Neural cell (in vitro differentiated cells): Measurements from ENCODE around the gene SPI1. TPM values are rescaled to one million over a fixed set of nuclear protein-coding genes. Genes with fewer than 3 reads are reported as not detected.

ENCODE experiments used
- H2AFZ ChIP-seq: fragments of 200-600, 300-800 bp; sonication (generic), shearing (Covaris generic); 2 replicates; pipeline ENCODE4 v1.6.0; 2014; ENCODE audit warnings: low read depth, mild to moderate bottlenecking, antibody characterized with exemption, low read length, moderate library complexity
- H3F3A ChIP-seq: fragments of 200-600 bp; shearing (Covaris generic); 2 replicates; pipeline ENCODE4 v1.6.1; 2016; ENCODE audit warnings: mild to moderate bottlenecking, moderate library complexity, mixed read lengths, antibody characterized with exemption, low read length; ENCODE audit not compliant: insufficient read depth, poor library complexity, severe bottlenecking
- H3K27ac ChIP-seq: fragments of 200-600, 300-800 bp; sonication (generic), shearing (Covaris generic); 2 replicates; pipeline ENCODE4 v1.5.1; 2014; ENCODE audit warnings: mild to moderate bottlenecking, low read length, moderate library complexity
- H3K27me3 ChIP-seq: fragments of 300-800, 200-600 bp; sonication (generic), shearing (Covaris generic); 2 replicates; pipeline ENCODE4 v1.6.0; 2014; ENCODE audit warnings: mild to moderate bottlenecking, low read depth, low read length, moderate library complexity; ENCODE audit not compliant: insufficient read depth
- H3K36me3 ChIP-seq: fragments of 300-800, 200-600 bp; sonication (generic), shearing (Covaris generic); 2 replicates; pipeline ENCODE4 v1.5.1; 2014; ENCODE audit warnings: mild to moderate bottlenecking, antibody characterized with exemption, low read length, moderate library complexity; ENCODE audit not compliant: insufficient read depth
- H3K4me2 ChIP-seq: fragments of 300-800, 200-600 bp; sonication (generic), shearing (Covaris generic); 2 replicates; pipeline ENCODE4 v1.6.0; 2014; ENCODE audit warnings: mild to moderate bottlenecking, low read length
- H3K4me3 ChIP-seq: fragments of 300-800, 200-600 bp; sonication (generic), shearing (Covaris generic); 2 replicates; pipeline ENCODE4 v1.5.1; 2014; ENCODE audit warnings: mild to moderate bottlenecking, low read length, moderate library complexity
- H3K79me2 ChIP-seq: fragments of 200-600 bp; shearing (Covaris generic); replicated peaks from 2 replicates; pipeline ENCODE4 v1.6.0; 2014; ENCODE audit warnings: mild to moderate bottlenecking, low read length, moderate library complexity; ENCODE audit not compliant: insufficient read depth
- H3K9ac ChIP-seq: fragments of 300-800, 200-600 bp; sonication (generic), shearing (Covaris generic); 2 replicates; pipeline ENCODE4 v1.6.1; 2016; ENCODE audit warnings: mild to moderate bottlenecking, low read length, mixed read lengths
- H3K9me2 ChIP-seq: fragments of 200-600 bp; shearing (Covaris generic); 2 replicates; pipeline ENCODE4 v1.6.1; 2016; ENCODE audit warnings: mild to moderate bottlenecking, low read length, mixed read lengths; ENCODE audit not compliant: insufficient read depth
- H3K9me3 ChIP-seq: fragments of 200-600, 300-800 bp; sonication (generic), shearing (Covaris generic); 2 replicates; pipeline ENCODE4 v1.6.1; 2016; ENCODE audit warnings: mild to moderate bottlenecking, mixed run types, low read length, moderate library complexity, mixed read lengths
- H4K20me1 ChIP-seq: fragments of 200-600 bp; shearing (Covaris generic); 2 replicates; pipeline ENCODE4 v1.6.1; 2016; ENCODE audit warnings: mild to moderate bottlenecking, mixed run types; ENCODE audit not compliant: insufficient read depth
- EP300 ChIP-seq: fragments of 450-650 bp; conservative IDR thresholded peaks from 2 replicates; pipeline ENCODE4 v1.6.1; 2014; ENCODE audit warnings: antibody characterized with exemption, mild to moderate bottlenecking, moderate library complexity; ENCODE audit not compliant: poor library complexity, severe bottlenecking
- EZH2 ChIP-seq: fragments of 200-600, 300-800 bp; shearing (Covaris generic), sonication (generic); IDR thresholded peaks from 2 replicates; pipeline ENCODE4 v1.6.1; 2014; ENCODE audit warnings: antibody characterized with exemption, low read length, borderline replicate concordance, mild to moderate bottlenecking; ENCODE audit not compliant: insufficient read depth, poor library complexity, severe bottlenecking
- MXI1 ChIP-seq: fragments of 450-650 bp; conservative IDR thresholded peaks from 2 replicates; pipeline ENCODE4 v1.6.1; 2014; ENCODE audit warnings: antibody characterized with exemption, mild to moderate bottlenecking; ENCODE audit not compliant: poor library complexity, severe bottlenecking
- POLR2AphosphoS5 ChIP-seq: IDR thresholded peaks from 2 replicates; pipeline ENCODE4 v1.6.1; 2012
- RAD21 ChIP-seq: fragments of 450-650 bp; conservative IDR thresholded peaks from 2 replicates; pipeline ENCODE4 v1.6.1; 2014; ENCODE audit warnings: antibody characterized with exemption, mild to moderate bottlenecking, moderate library complexity
- SMC3 ChIP-seq: fragments of 450-650 bp; conservative IDR thresholded peaks from 2 replicates; pipeline ENCODE4 v1.6.1; 2014; ENCODE audit warnings: antibody characterized with exemption, mild to moderate bottlenecking, moderate library complexity; ENCODE audit not compliant: poor library complexity
- TAF1 ChIP-seq: IDR thresholded peaks from 2 replicates; pipeline ENCODE4 v1.6.1; 2012; ENCODE audit warnings: low read depth
- polyA plus RNA-seq: library from polyadenylated mRNA; depleted of rRNA; stranded (reverse); fragments of >200 nt; gene quantifications from 2 replicates; pipeline ENCODE4 v1.2.3, GENCODE V29; 2014
- TF ChIP-seq, protein P1 (sequence below): IDR thresholded peaks from 2 replicates; pipeline ENCODE4 v1.6.1; 2012; ENCODE audit warnings: borderline replicate concordance
- TF ChIP-seq, protein P2 (sequence below): fragments of 450-650 bp; IDR thresholded peaks from 2 replicates; pipeline ENCODE4 v1.5.1; 2014; ENCODE audit warnings: antibody characterized with exemption, mild to moderate bottlenecking, moderate library complexity; ENCODE audit not compliant: poor library complexity, severe bottlenecking

SPI1 gene
- polyA plus RNA-seq, 1 donor from 2014 or later: not detected

DNA sequence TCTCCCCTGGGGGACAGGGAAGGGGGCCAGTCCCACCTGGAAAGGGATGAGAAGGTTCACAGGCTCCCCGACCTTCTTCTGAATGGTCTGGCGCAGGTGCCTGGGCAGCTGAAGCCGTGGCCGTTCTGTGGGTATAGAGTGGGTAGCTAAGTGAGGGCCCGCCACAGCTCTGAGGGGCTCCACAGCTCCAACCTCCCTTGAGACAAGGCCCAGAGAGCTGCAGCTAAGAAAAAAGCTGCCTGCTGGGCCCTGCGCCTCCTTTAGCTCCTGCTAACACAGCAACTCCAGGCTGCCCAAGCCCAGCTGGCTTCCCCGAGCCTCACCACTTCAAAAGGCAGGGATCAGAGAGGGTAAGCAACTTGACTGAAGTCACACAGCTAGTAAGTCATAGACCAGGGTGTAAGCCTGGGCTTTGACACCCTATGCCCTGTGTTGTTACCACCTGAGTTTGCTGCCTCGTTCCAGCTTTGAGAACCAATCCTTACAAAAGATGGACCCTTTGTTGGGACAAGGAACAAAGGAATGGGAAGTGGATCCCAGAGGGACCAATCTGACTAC lies 44.4 kb downstream of the SPI1 start:
- Histone ChIP-seq H3K4me3 (no peak overlapping the region), H3K4me2 (no peak overlapping the region), H3K9me3 (no peaks in the 10 kb centered on the region), H3F3A (no peaks in the 10 kb centered on the region), H3K27ac (no peak overlapping the region), H3K9me2 (no peaks in the 10 kb centered on the region), H2AFZ (no peak overlapping the region), H3K27me3 (no peaks in the 10 kb centered on the region), H4K20me1 (no peaks in the 10 kb centered on the region), H3K9ac (no peak overlapping the region), H3K36me3 (no peaks in the 10 kb centered on the region), H3K79me2 (no peaks in the 10 kb centered on the region)
- TF ChIP-seq SMC3 (no peak), EP300 (no peak), EZH2 (no peak), POLR2AphosphoS5 (no peak), RAD21 (no peak), TAF1 (no peak), MXI1 (no peak)
- TF ChIP-seq, protein P1, sequence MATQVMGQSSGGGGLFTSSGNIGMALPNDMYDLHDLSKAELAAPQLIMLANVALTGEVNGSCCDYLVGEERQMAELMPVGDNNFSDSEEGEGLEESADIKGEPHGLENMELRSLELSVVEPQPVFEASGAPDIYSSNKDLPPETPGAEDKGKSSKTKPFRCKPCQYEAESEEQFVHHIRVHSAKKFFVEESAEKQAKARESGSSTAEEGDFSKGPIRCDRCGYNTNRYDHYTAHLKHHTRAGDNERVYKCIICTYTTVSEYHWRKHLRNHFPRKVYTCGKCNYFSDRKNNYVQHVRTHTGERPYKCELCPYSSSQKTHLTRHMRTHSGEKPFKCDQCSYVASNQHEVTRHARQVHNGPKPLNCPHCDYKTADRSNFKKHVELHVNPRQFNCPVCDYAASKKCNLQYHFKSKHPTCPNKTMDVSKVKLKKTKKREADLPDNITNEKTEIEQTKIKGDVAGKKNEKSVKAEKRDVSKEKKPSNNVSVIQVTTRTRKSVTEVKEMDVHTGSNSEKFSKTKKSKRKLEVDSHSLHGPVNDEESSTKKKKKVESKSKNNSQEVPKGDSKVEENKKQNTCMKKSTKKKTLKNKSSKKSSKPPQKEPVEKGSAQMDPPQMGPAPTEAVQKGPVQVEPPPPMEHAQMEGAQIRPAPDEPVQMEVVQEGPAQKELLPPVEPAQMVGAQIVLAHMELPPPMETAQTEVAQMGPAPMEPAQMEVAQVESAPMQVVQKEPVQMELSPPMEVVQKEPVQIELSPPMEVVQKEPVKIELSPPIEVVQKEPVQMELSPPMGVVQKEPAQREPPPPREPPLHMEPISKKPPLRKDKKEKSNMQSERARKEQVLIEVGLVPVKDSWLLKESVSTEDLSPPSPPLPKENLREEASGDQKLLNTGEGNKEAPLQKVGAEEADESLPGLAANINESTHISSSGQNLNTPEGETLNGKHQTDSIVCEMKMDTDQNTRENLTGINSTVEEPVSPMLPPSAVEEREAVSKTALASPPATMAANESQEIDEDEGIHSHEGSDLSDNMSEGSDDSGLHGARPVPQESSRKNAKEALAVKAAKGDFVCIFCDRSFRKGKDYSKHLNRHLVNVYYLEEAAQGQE: no peak
- TF ChIP-seq, protein P2, sequence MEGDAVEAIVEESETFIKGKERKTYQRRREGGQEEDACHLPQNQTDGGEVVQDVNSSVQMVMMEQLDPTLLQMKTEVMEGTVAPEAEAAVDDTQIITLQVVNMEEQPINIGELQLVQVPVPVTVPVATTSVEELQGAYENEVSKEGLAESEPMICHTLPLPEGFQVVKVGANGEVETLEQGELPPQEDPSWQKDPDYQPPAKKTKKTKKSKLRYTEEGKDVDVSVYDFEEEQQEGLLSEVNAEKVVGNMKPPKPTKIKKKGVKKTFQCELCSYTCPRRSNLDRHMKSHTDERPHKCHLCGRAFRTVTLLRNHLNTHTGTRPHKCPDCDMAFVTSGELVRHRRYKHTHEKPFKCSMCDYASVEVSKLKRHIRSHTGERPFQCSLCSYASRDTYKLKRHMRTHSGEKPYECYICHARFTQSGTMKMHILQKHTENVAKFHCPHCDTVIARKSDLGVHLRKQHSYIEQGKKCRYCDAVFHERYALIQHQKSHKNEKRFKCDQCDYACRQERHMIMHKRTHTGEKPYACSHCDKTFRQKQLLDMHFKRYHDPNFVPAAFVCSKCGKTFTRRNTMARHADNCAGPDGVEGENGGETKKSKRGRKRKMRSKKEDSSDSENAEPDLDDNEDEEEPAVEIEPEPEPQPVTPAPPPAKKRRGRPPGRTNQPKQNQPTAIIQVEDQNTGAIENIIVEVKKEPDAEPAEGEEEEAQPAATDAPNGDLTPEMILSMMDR: no peak

DNA sequence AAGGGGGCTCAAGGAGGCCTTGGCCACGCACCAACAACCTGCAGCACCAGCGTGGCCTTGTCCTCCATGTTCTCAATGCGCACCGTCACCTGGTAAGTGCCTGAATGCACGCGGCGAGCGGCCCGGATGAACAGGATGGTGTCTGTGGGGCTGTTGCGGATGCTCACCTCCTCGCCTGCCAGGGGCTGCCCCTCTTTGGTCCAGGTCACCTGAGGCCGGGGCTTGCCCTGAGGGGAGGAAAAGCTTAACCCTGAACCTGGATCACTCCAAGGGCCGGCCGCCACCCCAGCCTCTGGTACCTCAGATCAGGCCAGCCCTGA lies 44.9 kb downstream of the SPI1 start:
- Histone ChIP-seq H3K27ac (no peak overlapping the region), H3K36me3 (no peaks in the 10 kb centered on the region), H3K9ac (no peak overlapping the region), H3K4me3 (no peak overlapping the region), H3K27me3 (no peaks in the 10 kb centered on the region), H3K79me2 (no peaks in the 10 kb centered on the region), H3K9me2 (no peaks in the 10 kb centered on the region), H2AFZ (no peak overlapping the region), H3K9me3 (no peaks in the 10 kb centered on the region), H3F3A (no peaks in the 10 kb centered on the region), H3K4me2 (no peak overlapping the region), H4K20me1 (no peaks in the 10 kb centered on the region)
- TF ChIP-seq TAF1 (no peak), SMC3 (no peak), RAD21 (no peak), POLR2AphosphoS5 (no peak), EP300 (no peak), EZH2 (no peak), MXI1 (no peak)
- TF ChIP-seq, protein P2: no peak
- TF ChIP-seq, protein P1: no peak
